CD4-positive, alpha-beta T cell treated with Interleukin-10 for 1 hour (primary cell): ENCODE data around the gene ACBD5.

Source experiments
- DNase-seq: peaks from one replicate; pipeline ENCODE4 v3.0.0-alpha.2; 2020

Gene ACBD5

GRCh38 chr10:27150261-27150660, 90.3 kb downstream of the ACBD5 start:
- no peak for DNase-seq

DNA sequence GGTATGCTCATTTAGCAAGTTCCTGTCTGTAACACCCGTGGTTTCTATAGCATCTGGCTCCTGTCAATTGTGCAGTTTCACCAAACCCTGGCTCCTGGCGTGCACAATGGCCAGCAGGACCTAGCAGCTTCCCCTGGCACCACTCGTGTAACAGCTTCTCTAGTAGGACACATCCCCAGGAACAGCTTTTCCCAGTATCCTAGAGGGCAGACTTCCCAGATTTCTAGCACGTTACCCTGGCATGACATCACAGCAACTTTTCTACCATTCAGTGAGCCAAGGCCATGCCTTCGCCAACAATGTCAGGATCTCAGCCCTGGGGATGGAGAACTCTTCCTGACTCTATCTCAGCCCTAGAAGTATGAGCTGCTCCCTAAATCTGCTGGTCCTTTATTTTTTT, 92.9 kb downstream of the ACBD5 start:
- DNase-seq = no peak

DNA sequence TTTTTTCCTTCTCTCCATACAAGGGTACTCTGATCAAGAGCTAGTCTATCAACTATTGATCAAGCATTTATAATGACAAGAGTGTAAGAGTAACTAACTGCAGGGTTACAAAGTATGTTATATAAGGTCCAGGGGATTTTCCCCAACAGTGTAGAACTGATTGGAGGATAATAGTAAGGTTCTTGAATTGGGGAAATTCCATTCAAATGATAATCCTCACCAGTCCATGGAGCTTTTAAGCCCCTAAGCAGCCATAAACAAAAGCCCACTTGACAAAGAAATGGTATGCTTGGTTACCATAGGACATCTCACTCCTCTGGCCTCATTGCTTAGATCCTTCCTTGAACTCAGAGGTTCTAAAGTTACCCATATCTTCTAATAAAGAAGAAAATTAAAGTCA, 94.7 kb downstream of the ACBD5 start:
- no peak for DNase-seq
